ENCODE measurements around the gene PCAT7.
A peak's percentile ranks its signal among the peaks of the same experiment; 100 is the strongest.
"Not testable (repeated sequence)": the region's sequence is repeated elsewhere in the genome, so short reads cannot be mapped to it uniquely, and the experiment has no call there.

PCAT7 gene

DNA sequence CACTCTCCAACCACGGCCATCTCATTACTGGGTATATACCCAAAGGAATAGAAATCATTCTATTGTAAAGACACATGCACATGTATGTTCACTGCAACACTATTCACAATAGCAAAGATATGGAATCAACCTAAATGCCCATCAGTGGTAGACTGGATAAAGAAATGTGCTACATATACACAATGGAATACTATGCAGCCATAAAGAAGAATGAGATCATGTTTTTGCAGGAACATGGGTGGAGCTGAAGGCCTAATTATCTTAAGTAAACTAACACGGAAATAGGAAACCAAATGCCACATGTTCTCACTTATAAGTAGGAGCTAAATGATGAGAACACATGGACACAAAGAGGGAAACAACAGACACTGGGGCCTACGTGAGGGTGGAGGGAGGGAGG lies 9.4 kb downstream of the PCAT7 start:
- DNase-seq = not testable (repeated sequence)

DNA sequence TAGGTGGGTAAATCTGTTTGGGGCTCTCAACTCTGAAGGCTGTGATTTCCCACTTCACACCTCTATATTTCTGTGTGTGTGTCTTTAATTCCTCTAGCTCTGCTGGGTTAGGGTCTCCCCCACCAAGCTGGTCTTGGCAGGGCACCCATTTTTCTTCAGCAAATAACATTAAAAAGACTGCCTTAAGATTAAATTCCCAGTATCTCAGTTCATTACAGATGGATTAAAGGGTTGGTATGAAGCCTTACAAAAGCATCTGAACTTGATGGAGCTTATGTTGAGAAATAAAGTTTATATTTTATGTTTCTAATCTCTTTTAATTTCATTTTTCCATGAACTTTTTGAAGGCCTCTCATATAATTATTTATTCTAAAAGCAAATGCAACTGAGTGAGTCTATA lies 11.7 kb downstream of the PCAT7 start:
- no peak for DNase-seq

DNA sequence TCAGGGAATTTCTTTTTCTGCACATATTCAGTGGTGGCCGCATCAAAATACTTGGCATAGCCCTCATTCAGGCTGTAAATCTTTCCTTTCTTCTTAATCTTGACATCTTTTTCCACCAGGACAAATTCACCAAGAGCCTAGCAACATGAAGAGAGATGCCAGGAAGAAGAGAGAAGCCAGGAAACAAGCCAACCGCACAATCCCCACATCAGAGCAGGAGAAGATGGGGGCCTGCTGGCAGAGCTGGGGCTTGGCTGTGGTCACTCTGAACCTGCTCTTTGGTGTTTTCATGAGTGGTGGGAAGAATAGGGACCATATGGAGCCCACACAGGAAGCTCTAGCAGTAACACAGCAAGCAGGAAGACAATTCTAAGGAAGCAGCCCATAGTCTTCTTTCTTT lies 12.4 kb downstream of the PCAT7 start:
- no peak for DNase-seq

DNA sequence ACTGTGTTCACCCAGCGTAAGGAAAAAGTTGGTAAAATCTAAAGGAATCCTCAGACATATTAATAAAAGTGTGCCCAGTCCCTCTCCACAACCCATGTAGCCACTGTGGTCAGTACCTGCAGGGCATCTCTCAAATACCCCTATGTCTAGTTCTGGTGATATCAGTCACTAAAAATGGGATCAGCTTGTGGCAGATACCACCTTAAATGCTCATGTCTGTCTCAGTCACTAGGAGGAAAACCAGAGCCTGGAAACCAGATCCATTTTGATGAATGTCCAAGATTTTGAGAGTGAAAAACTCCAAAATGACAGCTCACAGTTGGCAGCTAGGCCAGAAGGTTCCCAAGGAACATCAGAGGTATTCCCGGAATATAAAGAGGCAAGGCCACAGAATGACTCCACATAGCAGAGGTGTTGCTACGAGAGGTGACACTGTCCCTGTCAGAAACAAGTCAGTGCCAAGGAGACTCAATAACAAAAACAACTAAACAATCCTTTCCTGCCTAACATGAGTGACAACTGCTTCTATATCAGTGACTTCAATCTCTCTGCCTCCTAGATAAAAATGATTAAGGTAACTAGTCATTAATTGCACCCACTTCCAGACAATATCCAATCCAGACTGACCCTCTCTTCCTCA lies 13.5 kb downstream of the PCAT7 start:
- DNase-seq = no peak

DNA sequence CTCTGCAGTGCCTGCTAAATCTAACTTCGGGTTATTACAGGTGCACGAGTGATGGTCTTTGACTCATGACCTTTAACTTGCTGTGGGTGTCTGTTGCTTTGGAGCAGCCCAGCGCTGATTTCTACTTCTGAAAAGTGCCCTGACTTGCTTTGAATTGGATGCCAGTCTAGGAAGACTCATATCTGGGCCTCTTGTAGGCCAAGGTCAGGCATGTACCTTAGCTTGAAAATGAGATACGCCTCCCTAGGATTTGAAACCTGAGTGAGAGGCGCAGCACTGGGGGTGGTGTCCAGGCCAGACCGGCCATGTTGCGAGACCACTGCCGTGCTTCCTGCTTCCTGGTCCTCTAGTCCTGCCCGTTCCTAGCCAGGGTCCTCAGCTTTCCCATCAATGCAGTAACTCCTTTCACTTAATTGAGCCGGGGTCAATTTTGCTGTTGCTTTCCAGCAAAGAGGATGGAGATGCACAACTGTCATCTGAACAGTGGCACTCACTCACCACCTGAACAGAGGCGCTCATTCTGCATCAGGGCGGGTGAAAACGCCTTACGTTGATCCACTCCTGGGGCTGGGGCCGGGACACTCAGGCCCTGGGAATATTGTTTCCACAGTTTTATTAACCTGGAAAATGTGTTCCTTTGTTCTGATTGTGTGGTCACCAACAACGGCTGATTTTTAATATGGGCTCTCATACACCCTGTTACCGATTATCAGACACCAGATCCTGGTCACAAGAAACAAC lies 14.3 kb downstream of the PCAT7 start:
- no peak for DNase-seq

DNA sequence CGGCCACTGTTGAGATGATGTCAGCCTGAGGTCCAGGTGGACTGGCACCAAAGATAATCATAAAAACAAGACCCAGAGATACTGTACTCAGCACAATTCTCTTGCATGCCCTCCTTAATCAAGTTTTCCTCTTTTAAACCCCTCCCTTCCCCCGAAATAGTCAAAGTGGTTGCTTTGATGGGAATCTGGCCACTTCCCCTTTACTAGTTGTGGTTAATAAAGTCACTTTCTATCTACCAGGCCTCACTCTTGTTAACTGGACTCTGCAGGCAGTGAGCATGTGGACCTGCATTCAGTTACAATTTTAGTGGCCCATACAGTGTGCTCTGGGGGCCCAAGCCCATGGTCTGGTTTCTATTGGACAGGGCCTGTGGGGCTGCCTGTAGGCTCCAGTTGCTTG lies 21.2 kb downstream of the PCAT7 start:
- DNase-seq = no peak

DNA sequence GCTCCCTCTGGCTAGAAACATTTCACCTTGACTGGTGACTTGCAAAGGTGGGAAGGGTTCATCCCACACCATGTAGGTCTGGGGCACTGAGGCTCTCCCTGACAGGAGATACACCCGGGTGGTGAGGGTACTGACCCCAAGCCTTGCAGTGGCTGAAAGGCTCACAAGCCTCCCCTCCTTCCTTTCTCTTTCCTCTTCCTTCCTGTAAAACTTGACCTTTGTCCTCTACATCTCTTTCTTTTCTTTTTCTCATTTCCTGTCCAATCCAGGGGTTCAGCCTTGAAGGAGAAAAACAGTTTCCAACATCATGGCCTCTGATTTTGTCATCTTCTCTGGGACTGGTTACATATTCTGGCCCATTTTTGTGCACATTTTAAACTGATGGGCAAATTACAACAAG lies 22.2 kb downstream of the PCAT7 start:
- DNase-seq = no peak

DNA sequence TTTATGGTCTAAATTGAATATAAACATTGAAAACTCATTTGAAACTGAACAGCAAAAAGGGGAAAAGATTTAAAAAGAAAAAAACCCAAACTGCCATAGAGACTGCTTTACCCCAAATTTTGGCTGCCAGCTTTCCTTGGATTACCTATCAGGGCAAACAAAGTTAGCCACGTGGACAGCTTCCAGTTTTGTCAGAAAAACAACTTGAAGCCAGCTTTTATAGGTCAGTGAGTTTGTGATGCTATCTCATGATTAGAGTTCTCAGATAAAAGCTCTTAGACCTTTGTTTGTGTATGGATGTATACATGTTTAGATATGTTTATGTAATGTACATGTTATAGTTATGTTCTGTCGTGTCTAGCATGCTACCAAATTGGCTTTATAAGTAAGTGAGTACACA lies 22.7 kb downstream of the PCAT7 start:
- no peak for DNase-seq

DNA sequence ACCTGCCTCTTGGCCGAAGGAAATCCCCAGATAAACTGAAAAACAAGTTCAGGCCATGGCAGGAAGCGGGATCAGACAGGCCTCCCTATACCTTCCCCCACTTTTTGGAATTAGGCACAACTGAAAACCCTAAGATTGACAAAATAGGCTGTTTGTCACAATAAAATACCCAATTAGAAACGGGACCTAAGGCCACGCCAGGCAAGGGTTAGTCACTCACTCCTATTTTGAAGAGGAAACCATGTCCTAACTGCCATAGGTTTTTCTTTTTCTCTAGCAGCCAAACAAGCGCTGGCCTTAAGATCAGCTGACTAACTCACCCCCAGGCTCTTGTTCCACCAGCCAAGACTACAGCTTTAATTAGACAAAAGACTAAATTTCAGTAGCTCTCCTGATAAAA lies 26.8 kb downstream of the PCAT7 start:
- DNase-seq = no peak

DNA sequence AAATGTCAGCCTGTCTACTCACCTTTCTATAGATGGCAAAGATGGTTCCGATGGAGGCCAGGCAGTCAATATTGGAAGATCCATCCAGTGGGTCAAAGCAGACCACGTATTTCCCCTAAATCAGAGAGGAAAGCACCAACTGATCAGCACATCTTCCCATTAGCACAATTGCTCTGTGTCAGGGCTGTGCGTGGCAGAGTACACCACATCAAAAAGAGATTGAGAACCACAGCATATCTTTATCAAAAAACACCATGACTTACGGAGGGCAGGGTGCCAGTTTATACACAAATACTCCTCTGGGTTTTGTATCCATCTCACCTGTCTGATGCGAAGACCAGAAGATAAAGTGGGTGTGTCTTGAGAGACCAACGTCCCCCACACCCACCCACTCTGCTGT lies 29.7 kb downstream of the PCAT7 start:
- DNase-seq = no peak

DNA sequence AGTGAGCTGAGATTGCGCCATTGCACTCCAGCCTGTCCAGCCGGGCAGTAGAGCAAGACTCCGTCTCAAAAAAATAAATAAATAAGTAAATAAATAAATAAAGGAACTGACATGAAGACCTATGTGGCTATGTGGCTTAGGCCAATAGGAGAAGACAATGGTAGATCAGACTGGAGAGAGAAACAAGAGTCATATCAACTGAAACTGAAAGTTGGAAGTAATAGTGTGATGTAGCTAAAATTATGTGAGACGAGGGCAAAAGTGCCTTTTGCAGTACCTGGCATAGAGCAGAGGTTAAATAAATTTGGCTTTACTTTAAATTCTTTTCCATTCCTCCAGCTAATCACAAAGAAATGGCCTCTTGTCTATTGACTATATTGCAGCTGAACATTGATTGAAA lies 31.4 kb downstream of the PCAT7 start:
- DNase-seq = no peak

DNA sequence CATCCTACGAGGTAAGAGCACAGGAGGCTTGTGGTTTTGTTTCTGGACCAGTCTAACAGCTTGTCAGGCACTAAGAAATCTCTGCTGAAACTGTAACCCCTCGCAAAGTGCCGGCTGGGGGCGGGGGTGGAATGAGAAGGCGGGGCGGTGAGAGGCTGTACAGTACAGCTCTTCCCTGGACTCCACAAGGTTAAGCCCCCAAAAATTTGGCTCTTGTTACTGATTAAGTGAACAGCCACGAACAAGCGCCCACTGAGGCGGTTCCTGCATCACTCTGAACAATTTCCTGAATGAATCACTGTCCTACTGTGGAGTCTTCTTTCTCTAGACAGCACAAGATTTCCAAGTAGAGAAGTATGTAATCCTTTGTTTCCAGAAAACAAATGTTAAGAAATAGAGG lies 31.9 kb downstream of the PCAT7 start:
- DNase-seq = no peak

DNA sequence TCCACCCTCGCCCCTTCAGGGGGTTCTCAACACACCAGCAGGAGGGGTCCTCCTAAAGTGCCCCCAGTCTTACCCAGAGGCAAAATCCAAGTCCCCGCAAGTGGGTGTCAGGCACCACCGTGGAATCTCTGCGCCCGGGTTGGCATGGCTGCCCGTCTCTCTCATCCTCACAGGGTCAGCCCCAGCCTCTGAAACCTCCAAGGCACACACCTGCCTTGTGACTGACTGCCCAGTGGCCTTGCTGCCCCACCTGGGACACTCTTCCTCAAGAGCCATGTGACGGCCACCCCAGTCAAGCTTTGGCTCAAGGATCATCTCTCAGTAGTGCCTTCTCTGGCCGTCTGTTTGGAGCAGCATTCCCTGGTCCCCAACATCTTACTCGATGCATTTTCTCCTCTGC lies 33.8 kb downstream of the PCAT7 start:
- DNase-seq = no peak

DNA sequence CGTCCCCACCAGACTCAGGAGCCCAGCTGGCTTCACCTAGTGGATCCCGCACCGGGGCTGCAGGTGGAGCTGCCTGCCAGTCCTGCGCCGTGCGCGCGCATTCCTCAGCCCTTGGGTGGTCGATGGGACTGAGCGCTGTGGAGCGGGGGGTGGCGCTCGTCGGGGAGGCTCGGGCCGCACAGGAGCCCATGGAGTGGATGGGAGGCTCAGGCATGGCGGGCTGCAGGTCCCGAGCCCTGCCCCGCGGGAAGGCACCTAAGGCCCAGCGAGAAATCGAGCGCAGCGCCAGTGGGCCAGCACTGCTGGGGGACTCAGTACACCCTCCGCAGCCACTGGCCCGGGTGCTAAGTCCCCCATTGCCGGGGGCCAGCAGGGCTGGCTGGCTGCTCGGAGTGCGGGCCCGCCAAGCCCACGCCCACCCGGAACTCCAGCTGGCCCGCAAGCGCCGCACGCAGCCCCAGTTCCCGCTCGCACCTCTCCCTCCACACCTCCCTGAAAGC lies 36.2 kb downstream of the PCAT7 start:
- not testable (repeated sequence) for DNase-seq

DNA sequence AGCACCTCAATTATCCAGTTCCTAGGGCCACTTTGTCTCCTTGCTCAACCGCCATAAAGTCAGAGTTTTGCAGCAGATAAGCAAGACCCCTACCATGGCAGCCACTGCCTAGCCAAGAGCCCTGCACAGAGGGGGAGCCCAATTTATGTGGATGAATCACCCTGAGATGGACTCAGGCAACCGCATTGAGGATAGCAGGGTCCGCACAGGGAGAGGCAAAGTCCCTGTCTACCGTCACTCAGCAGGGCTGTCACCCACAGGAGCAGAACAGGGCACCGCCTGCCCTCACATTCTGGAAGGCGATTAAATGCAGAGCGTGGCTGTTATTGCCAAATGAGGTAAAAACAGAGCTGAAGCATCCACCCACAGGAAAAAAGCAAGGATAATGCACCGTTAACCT lies 37.0 kb downstream of the PCAT7 start:
- DNase-seq = no peak

DNA sequence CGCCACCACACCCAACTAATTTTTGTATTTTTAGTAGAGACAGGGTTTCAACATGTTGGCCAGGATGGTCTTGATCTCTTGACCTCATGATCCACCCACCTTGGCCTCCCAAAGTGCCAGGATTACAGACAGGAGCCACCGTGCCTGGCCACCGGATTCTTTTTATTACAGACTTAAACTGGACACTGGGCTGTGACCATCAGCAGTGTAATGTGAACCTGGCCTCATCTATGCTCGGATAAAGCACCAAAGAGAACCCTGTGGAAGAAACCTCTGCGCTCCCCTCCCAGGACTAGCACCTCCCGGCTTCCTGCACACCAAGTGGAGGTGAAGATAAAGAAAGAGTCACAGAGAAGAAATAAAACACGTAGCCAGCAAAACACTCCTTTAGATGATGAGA lies 37.8 kb downstream of the PCAT7 start:
- DNase-seq = not testable (repeated sequence)

DNA sequence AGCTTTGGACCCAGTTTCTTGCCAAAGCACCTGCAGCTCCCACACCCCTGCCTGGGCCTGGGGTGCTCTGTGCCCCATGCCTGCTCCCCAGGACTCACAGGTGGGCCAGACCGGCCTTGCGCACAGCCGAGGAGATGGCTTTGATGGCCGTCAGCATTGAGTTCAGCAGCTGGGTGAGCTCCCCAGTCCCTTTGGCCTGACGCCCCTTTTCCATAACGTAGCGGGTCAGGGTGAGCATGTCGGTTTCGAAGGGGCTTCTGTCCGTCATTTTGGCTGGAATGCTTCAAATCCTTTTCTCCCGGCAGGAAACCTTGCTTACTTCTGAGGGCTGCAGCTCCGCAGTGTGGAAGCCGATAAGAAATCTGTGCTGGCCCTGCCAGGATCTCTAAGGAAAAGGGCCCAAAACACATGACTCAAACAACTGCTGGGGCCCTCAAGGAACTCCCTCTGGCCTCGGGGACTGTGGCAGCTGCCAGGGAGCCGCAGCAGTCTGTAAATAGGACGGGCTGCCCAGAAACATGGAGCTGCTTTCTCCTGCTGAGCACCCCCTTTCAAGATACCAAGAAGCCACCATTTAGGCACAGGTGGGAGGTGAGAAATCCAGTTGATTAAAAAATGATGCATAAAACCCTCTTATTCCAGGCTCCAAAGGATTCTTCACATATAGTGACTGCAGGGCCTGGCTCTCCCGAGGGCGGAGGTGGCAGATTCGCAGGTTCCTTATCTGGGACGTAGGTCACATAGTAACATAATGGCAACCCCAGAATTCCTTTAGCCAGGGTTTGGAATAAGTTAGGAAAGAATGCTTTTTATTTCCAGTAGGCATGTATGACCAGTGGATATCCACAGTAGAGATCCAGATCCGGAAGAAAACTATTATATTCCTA lies 38.8 kb downstream of the PCAT7 start, which contains the start of gene FBP2:
TSS of gene FBP2 (minus strand) at position 366 of the 887 bp plus-strand sequence. CDS start at position 268, 98 bp downstream.
- DNase-seq = no peak

DNA sequence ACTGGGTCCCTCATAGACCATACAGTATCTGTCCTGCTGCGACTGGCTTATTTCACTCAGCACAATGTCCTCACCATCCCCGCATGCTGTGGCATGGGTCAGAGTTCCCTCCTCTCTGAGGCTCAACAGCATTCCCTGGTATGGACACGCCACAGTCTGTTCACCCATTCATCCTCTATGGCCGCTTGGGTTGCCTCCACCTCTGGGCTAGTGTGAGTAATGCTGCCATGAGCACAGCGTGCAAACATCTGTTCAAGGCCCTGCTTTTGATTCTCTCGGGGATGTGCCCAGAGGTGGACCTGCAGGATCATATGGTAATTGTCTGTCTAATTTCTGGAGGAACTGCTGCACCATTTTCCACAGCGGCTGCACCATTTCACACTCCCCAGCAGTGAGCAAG lies 44.2 kb downstream of the PCAT7 start:
- DNase-seq = no peak

DNA sequence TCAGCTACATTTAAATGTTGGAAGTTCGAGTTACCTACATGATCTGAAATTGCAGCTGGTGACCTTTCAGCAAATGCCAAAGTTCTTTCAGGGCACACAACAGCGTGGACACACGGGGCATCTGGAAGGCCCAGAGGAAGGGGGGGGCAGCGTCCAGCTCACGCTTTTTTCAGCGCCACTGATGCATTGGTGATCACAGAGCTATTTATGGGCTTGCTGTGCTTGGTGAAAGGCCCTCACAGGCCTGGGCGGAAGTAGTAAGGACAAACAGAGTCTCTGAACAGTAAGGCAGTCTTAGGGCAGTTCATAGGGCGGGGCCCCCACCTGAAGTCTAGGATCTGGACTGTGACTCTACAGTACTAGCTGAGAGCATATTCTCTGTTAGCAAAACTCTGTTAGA lies 45.4 kb downstream of the PCAT7 start:
- DNase-seq = no peak

DNA sequence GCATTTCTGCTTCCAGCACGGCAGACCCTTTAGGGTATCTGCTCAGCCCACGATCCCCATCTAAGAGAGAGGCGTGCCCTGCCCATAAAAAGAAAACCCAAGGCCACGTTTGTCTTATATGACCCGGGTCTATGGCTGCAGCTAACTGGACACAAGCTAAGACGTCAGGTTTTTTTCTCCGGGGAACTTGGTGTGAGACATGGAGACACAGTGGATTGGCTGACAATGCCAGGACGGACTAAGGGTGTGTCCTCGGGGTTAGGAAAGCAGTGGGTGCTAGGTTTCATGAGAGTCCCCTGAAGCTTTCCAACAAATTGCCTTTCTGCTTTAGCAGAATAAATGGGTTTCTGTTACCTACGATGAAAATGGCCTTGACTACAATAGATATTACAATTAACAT lies 45.8 kb downstream of the PCAT7 start:
- no peak for DNase-seq

DNA sequence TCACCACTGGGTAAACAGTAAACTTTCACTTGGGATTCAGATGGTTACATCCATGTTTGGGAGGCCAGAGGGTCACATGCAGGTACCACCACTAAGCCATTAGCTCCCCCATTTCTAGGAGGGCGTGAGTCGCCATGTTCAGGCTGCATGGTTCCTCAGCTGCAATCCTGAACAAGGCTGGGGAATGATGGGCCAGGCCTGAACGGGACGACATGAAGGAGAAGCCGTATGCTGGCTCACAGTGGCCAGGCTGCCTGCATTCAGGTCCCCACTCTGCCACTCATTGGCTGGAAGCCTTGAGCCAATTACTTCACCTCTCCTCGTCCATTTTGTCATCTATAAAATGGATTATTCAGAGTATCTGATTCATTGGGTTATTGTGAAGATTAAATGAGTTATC lies 47.8 kb downstream of the PCAT7 start:
- no peak for DNase-seq

DNA sequence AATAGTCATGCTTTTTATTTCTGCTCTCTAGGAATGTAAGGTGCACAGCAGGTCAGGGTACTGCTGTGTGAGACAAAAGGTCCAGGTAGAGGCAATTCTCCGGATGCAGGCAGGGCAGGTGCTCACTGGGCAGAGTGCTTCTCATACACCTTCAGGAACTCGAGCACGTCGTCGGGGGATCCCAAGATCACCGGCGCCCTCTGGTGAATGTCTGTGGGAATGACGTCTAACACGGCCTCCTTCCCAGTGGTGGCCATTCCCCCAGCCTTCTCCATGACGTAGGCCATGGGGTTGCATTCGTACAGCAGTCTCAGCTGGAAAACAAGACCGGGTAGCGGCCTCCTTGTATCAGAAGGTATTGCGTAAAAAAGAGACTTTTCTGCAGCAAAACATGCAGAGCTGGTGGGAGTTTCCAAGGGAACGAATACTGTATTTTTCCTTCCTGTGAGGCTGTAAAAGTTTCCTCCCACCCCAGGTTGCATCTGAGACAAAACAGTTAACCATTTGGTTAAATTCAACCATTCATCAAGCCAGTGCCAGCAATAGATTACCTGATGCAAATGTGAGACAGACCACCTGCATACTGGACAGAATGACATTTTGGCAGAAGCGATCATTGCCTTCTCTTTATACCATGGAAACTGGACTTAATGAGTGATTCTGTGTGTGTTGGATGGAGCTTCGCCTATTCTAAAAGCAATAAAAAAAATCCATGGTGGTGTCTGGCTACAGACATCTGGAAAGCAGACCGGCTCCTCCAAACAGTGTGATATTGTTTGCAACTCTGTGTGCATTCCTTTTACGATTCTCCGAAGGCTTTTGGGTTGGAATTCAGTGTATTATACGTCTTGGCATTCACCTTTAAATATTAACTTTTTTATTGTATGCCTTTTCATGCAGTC lies 48.6 kb downstream of the PCAT7 start:
- peak; percentile 0 for DNase-seq
